ENCODE measurements around the gene ZNF169.

DNA sequence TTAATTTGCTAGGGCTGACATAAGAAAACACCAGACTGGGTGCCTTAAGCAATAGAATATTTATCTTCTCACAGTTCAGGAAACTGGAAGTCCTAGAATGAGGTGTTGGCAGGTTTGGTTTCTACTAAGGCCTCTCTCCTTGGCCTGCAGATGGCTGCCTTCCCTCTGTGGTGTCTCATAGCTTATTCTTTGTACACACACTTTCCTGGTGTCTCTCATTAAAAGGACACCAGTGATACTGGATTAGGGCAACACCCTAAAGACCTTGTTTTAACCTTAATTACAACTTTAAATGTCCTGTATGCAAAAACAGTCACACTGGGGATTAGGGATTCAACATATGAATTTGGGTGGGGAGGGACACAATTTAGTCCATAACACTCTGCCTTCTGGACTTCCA is 44.2 kb downstream of the ZNF169 start:
- TF ChIP-seq, protein P1, sequence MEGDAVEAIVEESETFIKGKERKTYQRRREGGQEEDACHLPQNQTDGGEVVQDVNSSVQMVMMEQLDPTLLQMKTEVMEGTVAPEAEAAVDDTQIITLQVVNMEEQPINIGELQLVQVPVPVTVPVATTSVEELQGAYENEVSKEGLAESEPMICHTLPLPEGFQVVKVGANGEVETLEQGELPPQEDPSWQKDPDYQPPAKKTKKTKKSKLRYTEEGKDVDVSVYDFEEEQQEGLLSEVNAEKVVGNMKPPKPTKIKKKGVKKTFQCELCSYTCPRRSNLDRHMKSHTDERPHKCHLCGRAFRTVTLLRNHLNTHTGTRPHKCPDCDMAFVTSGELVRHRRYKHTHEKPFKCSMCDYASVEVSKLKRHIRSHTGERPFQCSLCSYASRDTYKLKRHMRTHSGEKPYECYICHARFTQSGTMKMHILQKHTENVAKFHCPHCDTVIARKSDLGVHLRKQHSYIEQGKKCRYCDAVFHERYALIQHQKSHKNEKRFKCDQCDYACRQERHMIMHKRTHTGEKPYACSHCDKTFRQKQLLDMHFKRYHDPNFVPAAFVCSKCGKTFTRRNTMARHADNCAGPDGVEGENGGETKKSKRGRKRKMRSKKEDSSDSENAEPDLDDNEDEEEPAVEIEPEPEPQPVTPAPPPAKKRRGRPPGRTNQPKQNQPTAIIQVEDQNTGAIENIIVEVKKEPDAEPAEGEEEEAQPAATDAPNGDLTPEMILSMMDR (IDR thresholded peaks at IDR 0.05 in 4 of 5, conservative IDR thresholded peaks at IDR 0.05 in 1 of 5): no peak
- no peak for TF ChIP-seq POLR2A (IDR thresholded peaks at IDR 0.05)

Measured in gastrocnemius medialis (tissue), 4 donors.